Measurements from ENCODE around the gene CDC42BPB.

CDC42BPB gene

GRCh38 chr14:103100281-103101121 is 43.2 kb upstream of the CDC42BPB start:
- 0 out of 2 replicates have a peak, but pooled peaks cover 2% of the 10 kb centered on the region for H3K4me1 ChIP-seq (ENCODE audit: control insufficient read depth, insufficient read depth, low read length)
- no peaks in the 10 kb centered on the region for H3K9me3 ChIP-seq (ENCODE audit: control insufficient read depth, insufficient read depth, low read depth, low read length)
- no peak overlapping the region for H3K4me3 ChIP-seq (ENCODE audit: low read depth, low read length)
- ChIA-PET POLR2A (no interaction called here), CTCF (interaction anchor here (0.7 to 0.8 kb wide), 2 partner anchors 18 to 40 kb away, joined by 3 read pairs; no protein-coding TSS in a partner anchor)
- no peak overlapping the region for H3K27ac ChIP-seq (ENCODE audit: extremely low read depth, low read depth, low read length)
- H3K36me3 ChIP-seq (ENCODE audit: control insufficient read depth in 2 of 2, insufficient read depth in 1 of 2, low read length in 2 of 2) = no peaks in the 10 kb centered on the region
- TF ChIP-seq YY2 (tag by site-specific recombination; IDR thresholded peaks at IDR 0.05) = no peak
- no peak for TF ChIP-seq ZBTB20 (tag by site-specific recombination; IDR thresholded peaks at IDR 0.05)
- TF ChIP-seq SCRT2 (tag by site-specific recombination; IDR thresholded peaks at IDR 0.05) = 0 out of 2 replicates have a peak, but pooled peaks have one; percentile 16
- TF ChIP-seq ZBTB21 (tag by site-specific recombination; IDR thresholded peaks at IDR 0.05) = no peak
- TF ChIP-seq MYNN (tag by site-specific recombination; IDR thresholded peaks at IDR 0.05; ENCODE audit: borderline replicate concordance) = no peak
- TF ChIP-seq ZNF202 (tag by site-specific recombination; IDR thresholded peaks at IDR 0.05; ENCODE audit: borderline replicate concordance) = no peak
- TF ChIP-seq KLF9 (tag by site-specific recombination; IDR thresholded peaks at IDR 0.05; ENCODE audit: low read depth) = no peak
- TF ChIP-seq ZNF629 (tag by site-specific recombination; IDR thresholded peaks at IDR 0.05) = no peak
- TF ChIP-seq, protein P1, sequence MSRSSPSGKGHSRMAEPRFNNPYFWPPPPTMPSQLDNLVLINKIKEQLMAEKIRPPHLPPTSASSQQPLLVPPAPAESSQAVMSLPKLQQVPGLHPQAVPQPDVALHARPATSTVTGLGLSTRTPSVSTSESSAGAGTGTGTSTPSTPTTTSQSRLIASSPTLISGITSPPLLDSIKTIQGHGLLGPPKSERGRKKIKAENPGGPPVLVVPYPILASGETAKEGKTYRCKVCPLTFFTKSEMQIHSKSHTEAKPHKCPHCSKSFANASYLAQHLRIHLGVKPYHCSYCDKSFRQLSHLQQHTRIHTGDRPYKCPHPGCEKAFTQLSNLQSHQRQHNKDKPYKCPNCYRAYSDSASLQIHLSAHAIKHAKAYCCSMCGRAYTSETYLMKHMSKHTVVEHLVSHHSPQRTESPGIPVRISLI (tag by site-specific recombination; IDR thresholded peaks at IDR 0.05) = 0 out of 2 replicates have a peak, but pooled peaks have one; percentile 30
- TF ChIP-seq ZNF596 (tag by site-specific recombination; IDR thresholded peaks at IDR 0.05) = no peak
- peak; percentile 31; the same call in 1 of the 2 replicates for TF ChIP-seq ZEB2 (tag by site-specific recombination; IDR thresholded peaks at IDR 0.05)
- TF ChIP-seq, protein P2, sequence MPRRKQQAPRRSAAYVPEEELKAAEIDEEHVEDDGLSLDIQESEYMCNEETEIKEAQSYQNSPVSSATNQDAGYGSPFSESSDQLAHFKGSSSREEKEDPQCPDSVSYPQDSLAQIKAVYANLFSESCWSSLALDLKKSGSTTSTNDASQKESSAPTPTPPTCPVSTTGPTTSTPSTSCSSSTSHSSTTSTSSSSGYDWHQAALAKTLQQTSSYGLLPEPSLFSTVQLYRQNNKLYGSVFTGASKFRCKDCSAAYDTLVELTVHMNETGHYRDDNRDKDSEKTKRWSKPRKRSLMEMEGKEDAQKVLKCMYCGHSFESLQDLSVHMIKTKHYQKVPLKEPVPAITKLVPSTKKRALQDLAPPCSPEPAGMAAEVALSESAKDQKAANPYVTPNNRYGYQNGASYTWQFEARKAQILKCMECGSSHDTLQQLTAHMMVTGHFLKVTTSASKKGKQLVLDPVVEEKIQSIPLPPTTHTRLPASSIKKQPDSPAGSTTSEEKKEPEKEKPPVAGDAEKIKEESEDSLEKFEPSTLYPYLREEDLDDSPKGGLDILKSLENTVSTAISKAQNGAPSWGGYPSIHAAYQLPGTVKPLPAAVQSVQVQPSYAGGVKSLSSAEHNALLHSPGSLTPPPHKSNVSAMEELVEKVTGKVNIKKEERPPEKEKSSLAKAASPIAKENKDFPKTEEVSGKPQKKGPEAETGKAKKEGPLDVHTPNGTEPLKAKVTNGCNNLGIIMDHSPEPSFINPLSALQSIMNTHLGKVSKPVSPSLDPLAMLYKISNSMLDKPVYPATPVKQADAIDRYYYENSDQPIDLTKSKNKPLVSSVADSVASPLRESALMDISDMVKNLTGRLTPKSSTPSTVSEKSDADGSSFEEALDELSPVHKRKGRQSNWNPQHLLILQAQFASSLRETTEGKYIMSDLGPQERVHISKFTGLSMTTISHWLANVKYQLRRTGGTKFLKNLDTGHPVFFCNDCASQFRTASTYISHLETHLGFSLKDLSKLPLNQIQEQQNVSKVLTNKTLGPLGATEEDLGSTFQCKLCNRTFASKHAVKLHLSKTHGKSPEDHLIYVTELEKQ (tag by site-specific recombination; IDR thresholded peaks at IDR 0.05; ENCODE audit: borderline replicate concordance) = no peak
- TF ChIP-seq ZNF404 (tag by site-specific recombination; IDR thresholded peaks at IDR 0.05) = no peak
- no peak for TF ChIP-seq ZNF776 (tag by site-specific recombination; IDR thresholded peaks at IDR 0.05; ENCODE audit: borderline replicate concordance)
- TF ChIP-seq ZNF600 (tag by site-specific recombination; IDR thresholded peaks at IDR 0.05) = peak; percentile 66

DNA sequence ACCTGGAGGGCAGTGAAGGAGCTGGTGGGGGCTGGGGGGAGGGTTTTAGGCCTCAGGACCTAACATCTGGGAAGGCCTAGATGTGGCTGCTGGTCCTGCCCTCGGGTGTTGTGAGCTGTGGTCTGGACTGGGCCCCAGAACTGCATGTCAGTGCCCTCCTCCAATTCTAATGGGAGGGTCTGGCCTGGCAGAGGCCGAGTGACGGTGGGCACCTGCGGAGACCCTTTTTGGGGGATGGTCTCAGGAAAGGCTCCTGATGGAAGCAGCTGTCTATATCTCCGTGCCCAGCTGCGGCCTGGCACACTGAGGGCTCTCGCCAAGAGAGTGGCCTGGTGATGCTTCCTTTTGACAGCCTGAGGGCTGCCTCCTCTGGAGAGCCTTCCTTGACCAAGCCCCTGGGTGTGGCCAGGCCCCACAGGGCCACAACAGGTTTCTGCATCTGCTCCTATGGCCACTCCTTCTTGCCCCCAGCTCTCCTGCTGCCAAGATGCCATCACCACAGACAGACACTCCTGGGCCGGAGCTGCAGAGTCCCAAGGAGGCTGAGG is 42.5 kb upstream of the CDC42BPB start:
- ChIA-PET POLR2A (no interaction called here), CTCF (interaction anchor here (0.7 to 0.8 kb wide), 2 partner anchors 18 to 41 kb away, joined by 3 read pairs; no protein-coding TSS in a partner anchor)
- TF ChIP-seq KLF1 (tag by site-specific recombination; IDR thresholded peaks at IDR 0.05) (0 out of 2 replicates have a peak, but pooled peaks have one; percentile 8), ZNF155 (tag by site-specific recombination; IDR thresholded peaks at IDR 0.05) (no peak)
- Histone ChIP-seq H3K36me3 (ENCODE audit: control insufficient read depth in 2 of 2, insufficient read depth in 1 of 2, low read length in 2 of 2) (no peaks in the 10 kb centered on the region), H3K4me3 (ENCODE audit: low read depth, low read length) (no peak overlapping the region), H3K9me3 (ENCODE audit: control insufficient read depth, insufficient read depth, low read depth, low read length) (no peaks in the 10 kb centered on the region), H3K4me1 (ENCODE audit: control insufficient read depth, insufficient read depth, low read length) (0 out of 2 replicates have a peak, but pooled peaks cover 2% of the 10 kb centered on the region), H3K27ac (ENCODE audit: extremely low read depth, low read depth, low read length) (no peak overlapping the region)
